Stimulated activated CD4-positive, alpha-beta T cell treated with anti-CD3 and anti-CD28 coated beads, TNF-alpha, amount 100 ng/mL, for 1 hour (primary cell): ENCODE measurements around the gene PDE6A.

Experiments used
- DNase-seq, 3 donors: peaks; one replicate each; pipeline ENCODE4 v3.0.0-alpha.2; 2020; ENCODE audit warnings: low read depth in 3 of 3, low spot score in 1 of 3

Gene PDE6A

GRCh38 chr5:149944666-149945065 is at the start of gene PDE6A:
TSS of gene PDE6A (minus strand) at chr5:149944793. CDS start at chr5:149944673, 120 bp downstream.
- no peak for DNase-seq

GRCh38 chr5:149993471-149993870 is 48.9 kb upstream of the PDE6A start:
- no peak for DNase-seq

- peak; percentile 27 to 49 (median 39) for DNase-seq
Measured at GRCh38 chr5:149990518-149991376, 46.2 kb upstream of the PDE6A start.

GRCh38 chr5:149988126-149988525 is 43.5 kb upstream of the PDE6A start:
- DNase-seq: no peak

- DNase-seq: no peak
Measured at GRCh38 chr5:149982505-149982904, 37.9 kb upstream of the PDE6A start.

- no peak for DNase-seq
Measured at GRCh38 chr5:149981206-149981605, 36.6 kb upstream of the PDE6A start.

GRCh38 chr5:149979896-149980295 is 35.3 kb upstream of the PDE6A start:
- DNase-seq: no peak

- no peak for DNase-seq
Measured at GRCh38 chr5:149975409-149975808, 30.8 kb upstream of the PDE6A start.

GRCh38 chr5:149969181-149969930 is 24.8 kb upstream of the PDE6A start:
- no peak for DNase-seq

GRCh38 chr5:149966946-149967345 is 22.4 kb upstream of the PDE6A start:
- DNase-seq: no peak

- DNase-seq: no peak
Measured at GRCh38 chr5:149963729-149964128, 19.1 kb upstream of the PDE6A start.

GRCh38 chr5:149962601-149963300 is 18.2 kb upstream of the PDE6A start:
- no peak for DNase-seq

GRCh38 chr5:149961957-149962409 is 17.4 kb upstream of the PDE6A start:
- DNase-seq: no peak

- DNase-seq: no peak
Measured at GRCh38 chr5:149961186-149961685, 16.6 kb upstream of the PDE6A start.

GRCh38 chr5:149960272-149961185 is 15.9 kb upstream of the PDE6A start, which contains the start of gene SLC26A2:
TSS of gene SLC26A2 (plus strand) at chr5:149960758. CDS start at chr5:149977653, 16,895 bp downstream.
- DNase-seq: peak; percentile 78 to 89 (median 79)

- DNase-seq: peak in 2 of 3 donors; percentile 9 to 13
Measured at GRCh38 chr5:149959406-149960236, 15.0 kb upstream of the PDE6A start.

- no peak for DNase-seq
Measured at GRCh38 chr5:149957855-149958254, 13.3 kb upstream of the PDE6A start.

GRCh38 chr5:149956685-149957084 is 12.1 kb upstream of the PDE6A start:
- DNase-seq: no peak

GRCh38 chr5:149954798-149955197 is 10.2 kb upstream of the PDE6A start:
- no peak for DNase-seq
